Measurements from ENCODE around the gene MSMB.

GRCh38 chr10:46005383-46005782 is 40.7 kb downstream of the MSMB start:
- TF ChIP-seq BMI1 (IDR thresholded peaks at IDR 0.05; ENCODE audit: low read length) (no peak), TFAP4 (CRISPR knock-in tag; IDR thresholded peaks at IDR 0.05; ENCODE audit: borderline replicate concordance) (no peak), ATF3 (IDR thresholded peaks at IDR 0.05) (no peak), ATF3 (CRISPR knock-in tag; conservative IDR thresholded peaks at IDR 0.05) (no peak), ZNF146 (CRISPR knock-in tag; IDR thresholded peaks at IDR 0.05; ENCODE audit: unreplicated experiment) (no peak), CTCF (IDR thresholded peaks at IDR 0.05 in 2 of 3, conservative IDR thresholded peaks at IDR 0.05 in 1 of 3; ENCODE audit: insufficient read depth in 2 of 3, low read depth in 1 of 3, low read length in 3 of 3) (no peak), ELF1 (tag; IDR thresholded peaks at IDR 0.05) (no peak), POLR2A (conservative IDR thresholded peaks at IDR 0.05) (peak; percentile 28; the same call in 1 of the 2 replicates), JUNB (CRISPR knock-in tag; conservative IDR thresholded peaks at IDR 0.05) (no peak), E2F3 (CRISPR knock-in tag; IDR thresholded peaks at IDR 0.05) (no peak), ZNF639 (CRISPR knock-in tag; conservative IDR thresholded peaks at IDR 0.05 in 1 of 2, IDR thresholded peaks at IDR 0.05 in 1 of 2) (no peak), TBP (optimal IDR thresholded peaks at IDR 0.05; ENCODE audit: low read depth, low read length) (no peak)
